ENCODE results near the gene SPTY2D1.

- TF ChIP-seq CTCF (conservative IDR thresholded peaks at IDR 0.05; ENCODE audit: low read depth in 2 of 2) (no peak), EZH2 (IDR thresholded peaks at IDR 0.05; ENCODE audit: low read depth, unreplicated experiment) (no peak), REST (IDR thresholded peaks at IDR 0.05; ENCODE audit: unreplicated experiment) (no peak), CREB1 (CRISPR knock-in tag; IDR thresholded peaks at IDR 0.05; ENCODE audit: low read depth) (no peak), POLR2AphosphoS5 (IDR thresholded peaks at IDR 0.05; ENCODE audit: low read depth) (peak; percentile 95), EZH2phosphoT487 (IDR thresholded peaks at IDR 0.05; ENCODE audit: unreplicated experiment) (no peak), ZNF114 (CRISPR knock-in tag; IDR thresholded peaks at IDR 0.05) (no peak), ETS1 (IDR thresholded peaks at IDR 0.05) (peak; percentile 61), JUNB (IDR thresholded peaks at IDR 0.05; ENCODE audit: unreplicated experiment) (no peak), NANOG (IDR thresholded peaks at IDR 0.05; ENCODE audit: borderline replicate concordance) (no peak), ZNF331 (CRISPR knock-in tag; IDR thresholded peaks at IDR 0.05; ENCODE audit: low read depth) (no peak), STAT1 (IDR thresholded peaks at IDR 0.05; ENCODE audit: unreplicated experiment) (no peak)
- TF ChIP-seq, protein P1, sequence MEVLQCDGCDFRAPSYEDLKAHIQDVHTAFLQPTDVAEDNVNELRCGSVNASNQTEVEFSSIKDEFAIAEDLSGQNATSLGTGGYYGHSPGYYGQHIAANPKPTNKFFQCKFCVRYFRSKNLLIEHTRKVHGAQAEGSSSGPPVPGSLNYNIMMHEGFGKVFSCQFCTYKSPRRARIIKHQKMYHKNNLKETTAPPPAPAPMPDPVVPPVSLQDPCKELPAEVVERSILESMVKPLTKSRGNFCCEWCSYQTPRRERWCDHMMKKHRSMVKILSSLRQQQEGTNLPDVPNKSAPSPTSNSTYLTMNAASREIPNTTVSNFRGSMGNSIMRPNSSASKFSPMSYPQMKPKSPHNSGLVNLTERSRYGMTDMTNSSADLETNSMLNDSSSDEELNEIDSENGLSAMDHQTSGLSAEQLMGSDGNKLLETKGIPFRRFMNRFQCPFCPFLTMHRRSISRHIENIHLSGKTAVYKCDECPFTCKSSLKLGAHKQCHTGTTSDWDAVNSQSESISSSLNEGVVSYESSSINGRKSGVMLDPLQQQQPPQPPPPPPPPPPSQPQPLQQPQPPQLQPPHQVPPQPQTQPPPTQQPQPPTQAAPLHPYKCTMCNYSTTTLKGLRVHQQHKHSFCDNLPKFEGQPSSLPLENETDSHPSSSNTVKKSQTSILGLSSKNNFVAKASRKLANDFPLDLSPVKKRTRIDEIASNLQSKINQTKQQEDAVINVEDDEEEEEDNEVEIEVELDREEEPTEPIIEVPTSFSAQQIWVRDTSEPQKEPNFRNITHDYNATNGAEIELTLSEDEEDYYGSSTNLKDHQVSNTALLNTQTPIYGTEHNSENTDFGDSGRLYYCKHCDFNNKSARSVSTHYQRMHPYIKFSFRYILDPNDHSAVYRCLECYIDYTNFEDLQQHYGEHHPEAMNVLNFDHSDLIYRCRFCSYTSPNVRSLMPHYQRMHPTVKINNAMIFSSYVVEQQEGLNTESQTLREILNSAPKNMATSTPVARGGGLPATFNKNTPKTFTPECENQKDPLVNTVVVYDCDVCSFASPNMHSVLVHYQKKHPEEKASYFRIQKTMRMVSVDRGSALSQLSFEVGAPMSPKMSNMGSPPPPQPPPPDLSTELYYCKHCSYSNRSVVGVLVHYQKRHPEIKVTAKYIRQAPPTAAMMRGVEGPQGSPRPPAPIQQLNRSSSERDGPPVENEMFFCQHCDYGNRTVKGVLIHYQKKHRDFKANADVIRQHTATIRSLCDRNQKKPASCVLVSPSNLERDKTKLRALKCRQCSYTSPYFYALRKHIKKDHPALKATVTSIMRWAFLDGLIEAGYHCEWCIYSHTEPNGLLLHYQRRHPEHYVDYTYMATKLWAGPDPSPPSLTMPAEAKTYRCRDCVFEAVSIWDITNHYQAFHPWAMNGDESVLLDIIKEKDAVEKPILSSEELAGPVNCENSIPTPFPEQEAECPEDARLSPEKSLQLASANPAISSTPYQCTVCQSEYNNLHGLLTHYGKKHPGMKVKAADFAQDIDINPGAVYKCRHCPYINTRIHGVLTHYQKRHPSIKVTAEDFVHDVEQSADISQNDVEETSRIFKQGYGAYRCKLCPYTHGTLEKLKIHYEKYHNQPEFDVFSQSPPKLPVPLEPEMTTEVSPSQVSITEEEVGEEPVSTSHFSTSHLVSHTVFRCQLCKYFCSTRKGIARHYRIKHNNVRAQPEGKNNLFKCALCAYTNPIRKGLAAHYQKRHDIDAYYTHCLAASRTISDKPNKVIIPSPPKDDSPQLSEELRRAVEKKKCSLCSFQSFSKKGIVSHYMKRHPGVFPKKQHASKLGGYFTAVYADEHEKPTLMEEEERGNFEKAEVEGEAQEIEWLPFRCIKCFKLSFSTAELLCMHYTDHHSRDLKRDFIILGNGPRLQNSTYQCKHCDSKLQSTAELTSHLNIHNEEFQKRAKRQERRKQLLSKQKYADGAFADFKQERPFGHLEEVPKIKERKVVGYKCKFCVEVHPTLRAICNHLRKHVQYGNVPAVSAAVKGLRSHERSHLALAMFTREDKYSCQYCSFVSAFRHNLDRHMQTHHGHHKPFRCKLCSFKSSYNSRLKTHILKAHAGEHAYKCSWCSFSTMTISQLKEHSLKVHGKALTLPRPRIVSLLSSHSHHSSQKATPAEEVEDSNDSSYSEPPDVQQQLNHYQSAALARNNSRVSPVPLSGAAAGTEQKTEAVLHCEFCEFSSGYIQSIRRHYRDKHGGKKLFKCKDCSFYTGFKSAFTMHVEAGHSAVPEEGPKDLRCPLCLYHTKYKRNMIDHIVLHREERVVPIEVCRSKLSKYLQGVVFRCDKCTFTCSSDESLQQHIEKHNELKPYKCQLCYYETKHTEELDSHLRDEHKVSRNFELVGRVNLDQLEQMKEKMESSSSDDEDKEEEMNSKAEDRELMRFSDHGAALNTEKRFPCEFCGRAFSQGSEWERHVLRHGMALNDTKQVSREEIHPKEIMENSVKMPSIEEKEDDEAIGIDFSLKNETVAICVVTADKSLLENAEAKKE (CRISPR knock-in tag; IDR thresholded peaks at IDR 0.05): no peak
Measured at GRCh38 chr11:18588297-18589252, 45.6 kb downstream of the SPTY2D1 start, which contains the start of gene UEVLD.

All from GM23338 (cell line).